ENCODE data around the gene PLXNA1.

DNA sequence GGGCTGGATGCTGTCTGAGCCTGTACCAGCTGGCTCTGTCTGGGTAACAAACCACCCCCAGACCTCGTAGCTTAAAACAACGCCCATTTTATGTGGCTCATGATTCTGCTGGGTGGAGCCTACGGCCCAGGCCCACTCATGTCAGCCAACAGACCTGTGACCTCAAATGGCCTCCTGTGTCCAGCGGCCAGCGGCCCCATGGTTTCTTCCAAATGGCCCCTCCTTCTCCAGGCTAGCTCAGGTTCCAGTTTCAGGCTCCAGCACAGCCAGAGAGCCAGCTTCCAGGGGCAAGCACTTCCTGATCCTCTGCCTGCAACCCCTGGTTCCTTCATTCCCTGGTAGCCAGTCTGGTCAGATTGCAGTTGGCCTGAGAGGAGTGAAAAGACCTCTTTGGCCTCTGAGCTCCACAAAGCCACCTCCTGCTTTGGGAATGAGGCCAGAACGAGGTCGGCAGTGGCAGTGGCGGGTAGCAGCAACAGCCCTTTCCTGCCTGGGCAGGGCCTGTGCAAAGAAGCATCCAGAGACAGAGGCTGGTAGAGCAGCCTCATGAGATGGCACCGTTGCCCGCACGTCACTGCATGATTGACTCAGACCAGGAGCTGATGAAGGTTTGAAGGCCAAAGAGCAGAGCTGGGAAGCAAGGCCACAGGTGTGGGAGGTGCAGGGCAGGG lies 21.0 kb upstream of the PLXNA1 start:
- TF ChIP-seq, protein P1, sequence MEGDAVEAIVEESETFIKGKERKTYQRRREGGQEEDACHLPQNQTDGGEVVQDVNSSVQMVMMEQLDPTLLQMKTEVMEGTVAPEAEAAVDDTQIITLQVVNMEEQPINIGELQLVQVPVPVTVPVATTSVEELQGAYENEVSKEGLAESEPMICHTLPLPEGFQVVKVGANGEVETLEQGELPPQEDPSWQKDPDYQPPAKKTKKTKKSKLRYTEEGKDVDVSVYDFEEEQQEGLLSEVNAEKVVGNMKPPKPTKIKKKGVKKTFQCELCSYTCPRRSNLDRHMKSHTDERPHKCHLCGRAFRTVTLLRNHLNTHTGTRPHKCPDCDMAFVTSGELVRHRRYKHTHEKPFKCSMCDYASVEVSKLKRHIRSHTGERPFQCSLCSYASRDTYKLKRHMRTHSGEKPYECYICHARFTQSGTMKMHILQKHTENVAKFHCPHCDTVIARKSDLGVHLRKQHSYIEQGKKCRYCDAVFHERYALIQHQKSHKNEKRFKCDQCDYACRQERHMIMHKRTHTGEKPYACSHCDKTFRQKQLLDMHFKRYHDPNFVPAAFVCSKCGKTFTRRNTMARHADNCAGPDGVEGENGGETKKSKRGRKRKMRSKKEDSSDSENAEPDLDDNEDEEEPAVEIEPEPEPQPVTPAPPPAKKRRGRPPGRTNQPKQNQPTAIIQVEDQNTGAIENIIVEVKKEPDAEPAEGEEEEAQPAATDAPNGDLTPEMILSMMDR (IDR thresholded peaks at IDR 0.05; ENCODE audit: insufficient read depth, low read depth, low read length): no peak
- TF ChIP-seq EZH2 (IDR thresholded peaks at IDR 0.05; ENCODE audit: insufficient read depth, low read length): no peak

All from astrocyte (in vitro differentiated cells and primary cell).